Peyer's patch (tissue), 4 donors: ENCODE data around the gene MTERF2. TPM values are rescaled to one million over a fixed set of nuclear protein-coding genes. Genes with fewer than 3 reads are reported as not detected.

Experiments used
- DNase-seq, 3 donors: peaks; one replicate each; pipeline ENCODE4 v3.0.0-alpha.2; 2017 to 2019
- H3K27ac ChIP-seq, 4 donors: fragments of 200-600 bp; sonication (generic); one replicate each; pipeline ENCODE4 v1.5.1; 2016 to 2019
- H3K27me3 ChIP-seq, 2 donors: fragments of 200-600 bp; sonication (generic); one replicate each; pipeline ENCODE4 v1.5.1; 2019
- H3K36me3 ChIP-seq, 3 donors: fragments of 200-600 bp; sonication (generic); one replicate each; pipeline ENCODE4 v1.5.1; 2016 to 2019
- H3K4me1 ChIP-seq, 4 donors: fragments of 200-600 bp; sonication (generic); one replicate each; pipeline ENCODE4 v1.5.1; 2016 to 2019
- H3K4me3 ChIP-seq, 4 donors: fragments of 200-600 bp; sonication (generic); 1 replicate in 3 of 4; 2 replicates in 1 of 4; pipeline ENCODE4 v1.5.1; 2016 to 2019; ENCODE audit warnings: mild to moderate bottlenecking in 1 of 4
- H3K9me3 ChIP-seq, 4 donors: fragments of 200-600 bp; sonication (generic); one replicate each; pipeline ENCODE4 v1.5.1; 2016 to 2019; ENCODE audit warnings: mild to moderate bottlenecking in 1 of 4
- CTCF ChIP-seq, 6 experiments: fragments of 450-650 bp in 4 of 6; fragments of 200-600 bp in 2 of 6; sonication (generic) in 1 of 6; IDR thresholded peaks; one replicate each; pipeline ENCODE4 v1.5.1; 2017 to 2019; ENCODE audit warnings: antibody characterized with exemption in 6 of 6, mild to moderate bottlenecking in 3 of 6, moderate library complexity in 1 of 6
- POLR2A ChIP-seq, 2 donors: fragments of 450-650 bp; IDR thresholded peaks; one replicate each; pipeline ENCODE4 v1.5.1; 2017; ENCODE audit warnings: antibody characterized with exemption in 2 of 2, mild to moderate bottlenecking in 2 of 2, moderate library complexity in 2 of 2
- total RNA-seq, 4 donors: library from RNA; depleted of rRNA; stranded (reverse); fragments of >200 nt; gene quantifications; one replicate each; pipeline ENCODE4 v1.1.0, GENCODE V29; 2016

MTERF2 gene
- 10 to 100 TPM; 10.9 to 19.0 (median 14.8) TPM for total RNA-seq

DNA sequence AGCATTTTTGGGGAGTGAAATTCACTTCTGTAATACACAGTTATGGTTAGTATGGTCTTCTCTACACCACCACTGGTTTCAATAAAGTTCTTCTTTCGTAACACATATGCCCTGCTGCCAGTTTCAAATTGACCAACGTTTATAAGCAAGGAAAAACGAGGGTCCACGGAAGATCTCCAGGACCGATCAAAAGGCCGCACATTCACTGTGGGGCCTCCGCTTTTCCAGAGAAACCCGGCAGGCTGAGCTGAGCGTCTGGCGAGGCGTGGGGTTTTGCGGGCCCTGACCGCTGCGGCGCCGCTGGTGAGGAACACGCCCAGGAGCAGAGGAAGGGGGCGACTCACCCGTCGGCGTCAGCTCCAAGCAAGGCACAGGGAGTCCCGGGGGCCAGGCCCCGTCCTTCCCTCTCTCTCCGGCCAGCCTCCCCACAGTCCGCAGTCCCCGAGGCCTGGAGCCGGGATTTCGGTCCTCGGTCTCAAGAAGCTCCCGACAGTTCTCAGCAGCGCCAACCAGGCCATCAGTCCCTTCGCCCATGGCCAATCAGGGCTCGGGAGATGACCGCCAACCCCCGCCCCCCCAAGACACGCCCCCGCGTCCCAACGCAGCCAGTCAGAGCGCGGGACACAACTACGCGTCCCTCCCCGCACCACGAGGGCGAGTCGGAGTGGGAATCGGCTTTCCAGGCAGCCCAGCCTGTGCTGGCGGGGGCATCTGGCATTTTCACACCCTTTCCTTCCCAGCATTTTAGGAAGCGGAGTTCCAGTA is at the start of gene MTERF2:
Gene MTERF2 (minus strand): TSS at position 522 of the 765 bp plus-strand sequence. CDS start 8,432 bp downstream, outside the sequence.
- Histone ChIP-seq H3K4me3 (peak within 1 kb of the TSS; percentile 54 to 91 (median 76)), H3K9me3 (no peaks in the 10 kb centered on the region), H3K36me3 (peaks cover 0 to 11% (median 0%) of the 10 kb centered on the region in 3 donors), H3K27me3 (no peaks in the 10 kb centered on the region), H3K4me1 (peaks cover 0 to 22% (median 0%) of the 10 kb centered on the region in 4 donors), H3K27ac (peak within 1 kb of the TSS; percentile 69 to 91 (median 84))
- TF ChIP-seq CTCF (IDR thresholded peaks at IDR 0.05) (no peak), POLR2A (IDR thresholded peaks at IDR 0.05) (peak; percentile 25 to 77)
- DNase-seq: peak; percentile 83 to 97 (median 95)

GRCh38 chr12:107035733-107036132 is 48.8 kb upstream of the MTERF2 start:
- Histone ChIP-seq H3K9me3 (no peaks in the 10 kb centered on the region), H3K27me3 (no peaks in the 10 kb centered on the region), H3K27ac (no peak overlapping the region), H3K4me1 (no peaks in the 10 kb centered on the region), H3K4me3 (no peak overlapping the region), H3K36me3 (no peaks in the 10 kb centered on the region)
- DNase-seq: no peak
- TF ChIP-seq POLR2A (IDR thresholded peaks at IDR 0.05): no peak
- TF ChIP-seq CTCF (IDR thresholded peaks at IDR 0.05): no peak

DNA sequence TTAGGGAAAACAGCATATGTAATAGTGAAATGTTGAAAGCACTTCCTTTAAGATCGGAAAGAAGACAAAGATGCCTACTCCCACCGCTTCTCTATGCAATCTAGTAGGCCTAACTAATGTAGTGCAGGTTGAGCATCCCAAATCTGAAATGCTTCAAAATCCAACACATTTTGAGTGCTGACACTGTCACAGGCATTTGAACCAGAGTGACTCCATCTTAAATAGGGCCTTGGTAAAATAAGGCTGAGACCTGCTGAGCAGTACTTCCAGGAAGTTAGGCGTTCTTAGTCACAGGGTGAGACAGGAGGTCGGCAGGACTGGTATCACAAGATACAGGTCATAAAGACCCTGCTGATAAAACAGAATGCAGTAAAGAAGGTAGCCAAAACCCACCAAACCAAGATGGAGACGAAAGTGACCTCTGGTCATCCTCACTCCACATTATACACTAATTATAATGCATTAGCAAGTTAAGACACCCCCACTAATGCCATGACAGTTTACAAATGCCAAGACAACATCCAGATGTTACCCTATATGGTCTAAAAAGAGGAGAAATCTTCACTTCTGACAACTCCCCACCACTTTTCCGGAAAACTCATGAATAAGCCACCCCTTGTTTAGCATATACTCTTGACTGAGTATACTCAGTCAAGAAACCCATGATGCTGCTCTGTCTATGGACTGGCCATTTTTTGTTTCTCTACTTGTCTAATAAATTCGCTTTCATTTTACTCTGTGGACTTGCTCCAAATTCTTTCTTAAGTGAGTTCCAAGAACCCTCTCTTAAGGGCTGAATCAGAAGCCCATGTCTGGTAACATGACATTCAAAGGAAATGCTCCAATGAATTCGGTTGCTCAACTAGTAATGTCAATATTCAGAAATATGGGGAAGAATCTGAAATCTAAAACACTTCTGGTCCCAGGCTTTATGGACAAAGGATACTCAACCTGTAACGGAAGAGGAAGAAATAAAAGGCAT is 47.1 kb upstream of the MTERF2 start:
- TF ChIP-seq CTCF (IDR thresholded peaks at IDR 0.05): no peak
- TF ChIP-seq POLR2A (IDR thresholded peaks at IDR 0.05): no peak
- Histone ChIP-seq H3K27me3 (no peaks in the 10 kb centered on the region), H3K4me1 (no peaks in the 10 kb centered on the region), H3K27ac (no peak overlapping the region), H3K36me3 (no peaks in the 10 kb centered on the region), H3K4me3 (no peak overlapping the region), H3K9me3 (no peaks in the 10 kb centered on the region)
- no peak for DNase-seq

GRCh38 chr12:107032266-107032665 is 45.3 kb upstream of the MTERF2 start:
- Histone ChIP-seq H3K4me3 (no peak overlapping the region), H3K36me3 (no peaks in the 10 kb centered on the region), H3K27ac (no peak overlapping the region), H3K4me1 (peaks cover 0 to 8% (median under 1%) of the 10 kb centered on the region in 4 donors), H3K27me3 (no peaks in the 10 kb centered on the region), H3K9me3 (no peaks in the 10 kb centered on the region)
- TF ChIP-seq CTCF (IDR thresholded peaks at IDR 0.05) (no peak), POLR2A (IDR thresholded peaks at IDR 0.05) (no peak)
- DNase-seq: no peak

DNA sequence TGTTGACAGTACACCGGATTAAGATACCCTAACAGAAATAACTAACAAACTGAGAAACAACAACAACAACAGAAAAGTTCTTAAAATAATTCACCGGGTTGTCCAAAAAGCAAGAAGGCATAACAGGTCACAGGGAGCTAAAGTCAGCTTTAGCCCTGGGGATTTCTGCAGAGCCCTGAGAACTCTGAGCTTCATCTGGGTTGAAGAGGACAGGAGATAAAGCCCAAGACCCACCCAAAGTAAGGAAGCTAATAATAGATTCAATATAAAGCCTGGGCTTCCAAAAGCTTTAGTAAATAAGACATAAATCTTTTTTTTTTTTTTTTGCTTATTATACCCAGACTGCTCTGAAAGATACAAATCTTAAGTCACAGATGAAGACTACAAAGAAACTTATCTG is 44.1 kb upstream of the MTERF2 start:
- H3K27ac ChIP-seq: no peak overlapping the region
- no peaks in the 10 kb centered on the region for H3K9me3 ChIP-seq
- no peaks in the 10 kb centered on the region for H3K27me3 ChIP-seq
- TF ChIP-seq CTCF (IDR thresholded peaks at IDR 0.05) (no peak), POLR2A (IDR thresholded peaks at IDR 0.05) (no peak)
- DNase-seq: no peak
- peaks cover 0 to 16% (median 4%) of the 10 kb centered on the region in 4 donors for H3K4me1 ChIP-seq
- H3K36me3 ChIP-seq: no peaks in the 10 kb centered on the region
- no peak overlapping the region for H3K4me3 ChIP-seq
